IPS-NIHi7 (cell line): ENCODE measurements around the gene LST1.

Source experiments
- DNase-seq: peaks from one replicate; pipeline ENCODE4 v3.0.0; 2012; ENCODE audit warnings: mixed read lengths; ENCODE audit errors: extremely low spot score

The LST1 gene

DNA sequence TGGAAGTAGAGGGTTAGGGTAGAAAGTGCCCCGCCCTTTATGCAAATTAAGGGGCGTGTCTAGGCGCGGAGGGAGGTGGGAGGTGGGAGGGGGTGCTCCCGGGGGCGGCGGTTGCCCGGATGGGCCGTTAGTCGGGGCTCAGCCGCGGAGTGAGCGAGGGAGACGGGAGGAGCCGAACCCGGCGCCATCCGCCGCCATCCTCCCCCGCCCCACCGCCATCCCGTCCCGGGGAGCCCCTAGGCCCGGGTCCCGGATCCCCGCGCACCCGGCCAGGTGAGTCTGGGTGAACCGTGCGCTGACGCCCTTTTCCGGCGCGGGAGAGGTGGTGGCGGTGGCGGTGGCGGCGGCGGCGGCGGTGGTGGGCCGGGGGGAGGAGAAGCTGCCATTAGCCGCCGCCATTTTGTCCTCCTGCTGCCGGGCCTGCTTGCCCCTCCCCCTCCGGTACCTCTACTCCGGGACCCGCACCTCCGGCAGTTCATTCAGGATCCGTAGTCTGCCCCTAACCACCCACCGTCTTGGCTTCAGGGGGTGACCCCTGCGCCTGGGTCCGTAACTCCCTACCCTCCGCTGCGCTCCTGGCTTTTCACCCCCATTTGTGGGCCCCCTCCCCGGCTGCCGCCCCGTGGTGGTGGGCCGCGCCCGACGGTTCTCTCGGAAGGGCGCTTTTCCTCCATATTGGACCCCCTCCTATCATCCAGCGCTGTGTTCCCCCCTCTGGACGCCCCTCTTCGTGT lies 34.7 kb downstream of the LST1 start, which contains the start of gene PRRC2A:
PRRC2A (plus strand) TSS at position 130 of the 734 bp plus-strand sequence. CDS start 2,075 bp downstream, outside the sequence.
- peak; percentile 96 for DNase-seq

DNA sequence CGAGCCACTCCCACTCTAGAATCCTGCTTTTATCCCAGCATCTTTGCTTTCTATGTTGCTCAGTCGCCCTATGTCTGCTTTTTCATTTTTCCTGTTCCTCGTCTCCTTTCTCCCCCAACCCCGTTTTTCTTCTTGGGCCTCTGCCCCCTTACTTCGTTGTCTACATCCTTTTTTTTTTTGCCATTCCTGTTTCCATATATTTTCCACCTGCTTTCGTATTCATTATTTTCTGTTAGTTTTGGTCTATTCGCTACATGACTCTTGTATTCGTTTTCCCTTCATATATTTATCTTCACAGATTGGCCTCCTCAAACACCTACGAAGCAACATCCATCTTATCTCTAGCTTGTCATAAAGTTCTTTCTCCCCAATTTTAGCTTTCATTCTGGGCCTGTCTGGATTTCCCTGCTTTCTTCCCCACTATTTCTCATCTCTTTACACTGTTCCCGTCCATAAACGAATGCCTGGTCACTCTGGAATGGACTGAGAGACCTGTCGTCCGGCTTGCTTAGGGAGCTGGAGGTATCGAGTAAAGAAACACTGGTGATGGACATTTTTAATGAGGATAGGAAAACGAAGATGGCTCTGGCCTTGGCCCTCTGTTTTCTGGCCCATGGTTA lies 35.4 kb downstream of the LST1 start:
- no peak for DNase-seq

DNA sequence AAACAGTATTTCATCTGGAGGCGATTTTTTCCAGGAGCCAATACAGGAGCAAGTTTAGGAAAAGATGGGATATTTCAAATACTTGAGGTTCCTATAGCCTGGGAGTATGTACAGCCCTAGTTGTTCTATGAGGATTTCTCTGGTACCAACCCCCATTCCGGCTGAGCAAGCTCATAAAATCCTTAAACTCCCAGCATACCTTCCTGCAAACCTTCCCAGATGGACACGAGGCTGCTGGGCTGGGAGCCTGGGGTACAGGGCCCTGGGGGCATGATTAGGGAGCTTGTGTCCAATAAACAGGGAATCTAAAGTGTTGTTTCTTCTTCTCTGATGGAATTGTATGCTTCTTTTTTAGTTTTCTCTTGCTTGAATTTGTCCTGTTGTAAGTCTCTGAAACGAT lies 35.9 kb downstream of the LST1 start:
- no peak for DNase-seq

DNA sequence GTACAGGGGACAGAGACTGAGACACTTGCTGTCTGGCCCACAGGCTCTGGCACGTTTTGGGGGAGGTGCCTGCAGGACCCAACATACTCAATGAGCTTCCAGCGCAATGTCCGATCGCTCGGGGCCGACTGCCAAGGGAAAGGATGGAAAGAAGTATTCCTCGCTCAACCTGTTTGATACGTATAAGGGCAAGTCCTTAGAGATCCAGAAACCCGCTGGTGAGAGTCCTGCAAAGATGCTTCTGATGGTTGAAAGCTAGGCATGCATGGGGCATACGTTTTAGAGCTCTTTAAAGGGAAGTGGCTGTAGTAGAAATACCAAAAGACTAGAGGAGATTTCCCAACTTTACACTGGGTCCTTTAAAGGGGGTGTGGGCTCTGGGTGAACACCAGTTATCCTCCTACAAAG lies 36.6 kb downstream of the LST1 start:
- DNase-seq = no peak

DNA sequence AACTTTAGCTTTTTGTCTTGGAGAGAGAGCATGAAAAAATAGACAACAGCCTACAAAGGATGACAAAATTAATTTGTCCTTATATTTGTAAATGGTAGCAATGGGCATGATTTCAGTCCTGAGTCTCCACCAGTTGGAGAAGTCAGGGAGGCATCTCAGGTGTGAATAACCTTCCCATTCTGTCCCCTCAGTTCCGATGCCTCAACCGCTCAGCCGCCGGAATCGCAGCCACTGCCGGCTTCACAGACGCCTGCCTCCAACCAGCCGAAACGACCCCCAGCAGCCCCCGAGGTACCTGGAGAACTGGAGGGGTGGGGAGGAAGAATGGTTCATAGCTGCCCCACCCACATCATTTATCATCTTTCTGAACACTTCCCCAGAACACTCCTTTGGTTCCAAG lies 38.0 kb downstream of the LST1 start:
- DNase-seq = no peak

DNA sequence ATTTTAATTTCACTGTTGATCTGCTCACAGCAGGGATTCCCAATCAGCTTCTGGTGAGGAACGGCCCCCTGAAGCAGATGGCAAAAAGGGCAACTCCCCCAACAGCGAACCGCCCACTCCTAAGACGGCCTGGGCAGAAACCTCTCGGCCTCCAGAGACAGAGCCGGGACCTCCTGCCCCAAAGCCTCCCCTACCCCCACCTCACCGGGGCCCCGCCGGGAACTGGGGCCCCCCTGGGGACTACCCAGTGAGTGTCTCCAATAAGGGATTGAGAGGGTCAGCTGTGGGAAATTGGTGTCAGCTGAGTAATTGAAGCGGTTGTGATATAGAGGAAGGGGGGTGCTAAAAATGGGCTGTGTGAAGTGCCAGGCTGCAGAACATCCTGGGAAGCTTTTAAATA lies 40.9 kb downstream of the LST1 start:
- no peak for DNase-seq

DNA sequence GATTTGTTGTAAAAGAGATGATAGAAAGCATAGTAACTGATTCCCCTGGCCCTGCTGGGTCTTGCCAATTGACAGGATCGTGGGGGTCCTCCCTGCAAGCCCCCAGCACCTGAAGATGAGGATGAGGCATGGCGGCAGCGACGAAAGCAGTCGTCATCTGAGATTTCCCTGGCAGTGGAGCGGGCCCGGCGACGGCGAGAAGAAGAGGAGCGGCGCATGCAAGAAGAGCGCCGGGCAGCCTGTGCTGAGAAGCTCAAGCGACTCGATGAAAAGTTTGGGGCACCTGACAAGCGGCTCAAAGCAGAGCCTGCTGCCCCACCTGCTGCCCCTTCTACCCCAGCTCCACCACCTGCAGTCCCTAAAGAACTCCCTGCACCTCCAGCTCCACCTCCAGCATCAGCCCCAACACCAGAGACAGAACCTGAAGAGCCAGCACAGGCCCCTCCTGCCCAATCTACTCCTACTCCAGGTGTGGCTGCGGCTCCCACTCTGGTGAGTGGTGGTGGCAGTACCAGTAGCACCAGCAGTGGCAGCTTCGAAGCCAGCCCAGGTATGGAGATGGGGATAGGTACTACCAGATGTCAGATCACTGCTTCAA lies 41.7 kb downstream of the LST1 start:
- no peak for DNase-seq

DNA sequence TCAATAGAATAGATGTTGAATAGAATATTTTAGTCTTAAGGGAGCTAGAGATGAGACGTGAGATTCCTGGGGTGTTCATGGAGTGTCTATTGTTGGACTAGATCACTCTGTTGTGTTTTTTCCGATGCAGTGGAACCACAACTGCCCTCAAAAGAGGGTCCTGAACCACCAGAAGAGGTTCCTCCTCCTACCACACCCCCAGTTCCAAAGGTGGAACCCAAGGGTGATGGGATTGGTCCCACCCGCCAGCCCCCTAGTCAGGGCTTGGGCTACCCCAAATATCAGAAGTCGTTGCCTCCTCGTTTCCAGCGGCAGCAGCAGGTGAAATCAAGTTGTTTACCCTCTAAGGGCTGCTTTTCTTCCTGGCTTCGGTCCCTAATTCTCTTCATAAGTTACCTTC lies 42.9 kb downstream of the LST1 start:
- DNase-seq = no peak

DNA sequence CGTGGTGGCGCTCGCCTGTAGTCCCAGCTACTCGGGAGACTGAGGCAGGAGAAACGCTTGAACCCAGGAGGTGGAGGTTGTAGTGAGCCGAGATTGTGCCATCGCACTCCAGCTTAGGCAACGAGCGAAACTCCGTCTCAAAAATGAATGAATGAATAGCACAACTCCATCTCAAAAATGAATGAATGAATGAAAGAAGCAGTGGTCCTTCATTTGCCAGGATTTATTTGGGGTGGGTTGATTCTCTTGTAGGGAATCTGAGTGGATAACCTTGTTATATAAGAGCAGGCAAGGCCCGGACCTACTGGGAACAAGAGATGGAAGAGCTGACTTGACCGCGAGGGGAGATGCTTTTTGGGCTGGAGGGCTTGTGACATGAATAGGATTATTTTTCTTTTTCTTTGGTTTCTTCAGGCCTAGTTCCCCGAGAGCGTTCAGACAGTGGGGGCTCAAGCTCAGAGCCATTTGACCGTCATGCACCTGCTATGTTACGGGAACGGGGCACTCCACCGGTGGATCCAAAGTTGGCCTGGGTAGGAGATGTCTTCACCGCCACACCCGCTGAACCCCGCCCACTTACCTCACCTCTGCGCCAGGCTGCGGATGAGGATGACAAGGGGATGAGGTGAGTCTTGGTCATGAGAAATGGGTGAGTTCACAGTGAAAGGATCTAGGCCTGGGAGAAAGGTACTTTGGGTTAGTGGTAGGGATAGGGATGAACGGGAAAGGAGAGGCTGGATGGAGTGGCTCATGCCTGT lies 44.3 kb downstream of the LST1 start:
- DNase-seq = no peak

DNA sequence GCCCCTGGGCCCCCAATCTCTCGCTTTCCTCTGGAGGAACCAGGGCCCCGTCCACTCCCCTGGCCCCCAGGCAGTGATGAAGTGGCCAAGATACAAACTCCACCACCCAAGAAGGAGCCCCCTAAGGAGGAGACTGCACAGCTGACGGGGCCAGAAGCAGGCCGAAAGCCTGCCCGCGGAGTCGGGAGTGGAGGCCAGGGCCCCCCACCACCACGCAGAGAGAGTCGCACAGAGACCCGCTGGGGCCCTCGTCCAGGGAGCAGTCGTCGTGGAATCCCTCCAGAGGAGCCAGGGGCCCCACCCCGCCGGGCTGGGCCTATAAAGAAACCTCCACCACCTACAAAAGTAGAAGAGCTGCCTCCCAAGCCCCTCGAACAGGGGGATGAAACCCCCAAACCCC lies 45.1 kb downstream of the LST1 start:
- DNase-seq = no peak

DNA sequence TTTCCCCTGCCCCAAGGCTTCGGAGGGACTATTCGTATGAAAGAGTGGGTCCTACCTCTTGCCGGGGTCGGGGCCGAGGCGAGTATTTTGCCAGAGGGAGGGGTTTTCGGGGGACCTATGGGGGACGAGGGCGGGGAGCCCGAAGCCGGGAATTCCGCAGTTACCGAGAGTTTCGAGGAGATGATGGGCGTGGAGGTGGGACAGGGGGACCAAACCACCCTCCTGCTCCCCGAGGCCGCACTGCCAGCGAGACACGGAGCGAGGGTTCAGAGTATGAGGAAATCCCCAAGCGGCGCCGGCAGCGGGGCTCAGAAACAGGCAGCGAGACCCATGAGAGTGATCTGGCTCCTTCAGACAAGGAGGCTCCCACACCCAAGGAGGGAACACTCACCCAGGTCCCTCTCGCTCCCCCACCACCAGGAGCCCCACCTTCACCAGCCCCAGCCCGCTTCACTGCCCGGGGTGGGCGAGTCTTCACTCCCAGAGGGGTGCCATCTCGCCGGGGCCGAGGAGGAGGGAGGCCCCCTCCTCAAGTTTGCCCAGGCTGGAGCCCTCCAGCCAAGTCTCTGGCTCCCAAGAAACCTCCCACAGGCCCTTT lies 45.7 kb downstream of the LST1 start:
- DNase-seq = no peak

DNA sequence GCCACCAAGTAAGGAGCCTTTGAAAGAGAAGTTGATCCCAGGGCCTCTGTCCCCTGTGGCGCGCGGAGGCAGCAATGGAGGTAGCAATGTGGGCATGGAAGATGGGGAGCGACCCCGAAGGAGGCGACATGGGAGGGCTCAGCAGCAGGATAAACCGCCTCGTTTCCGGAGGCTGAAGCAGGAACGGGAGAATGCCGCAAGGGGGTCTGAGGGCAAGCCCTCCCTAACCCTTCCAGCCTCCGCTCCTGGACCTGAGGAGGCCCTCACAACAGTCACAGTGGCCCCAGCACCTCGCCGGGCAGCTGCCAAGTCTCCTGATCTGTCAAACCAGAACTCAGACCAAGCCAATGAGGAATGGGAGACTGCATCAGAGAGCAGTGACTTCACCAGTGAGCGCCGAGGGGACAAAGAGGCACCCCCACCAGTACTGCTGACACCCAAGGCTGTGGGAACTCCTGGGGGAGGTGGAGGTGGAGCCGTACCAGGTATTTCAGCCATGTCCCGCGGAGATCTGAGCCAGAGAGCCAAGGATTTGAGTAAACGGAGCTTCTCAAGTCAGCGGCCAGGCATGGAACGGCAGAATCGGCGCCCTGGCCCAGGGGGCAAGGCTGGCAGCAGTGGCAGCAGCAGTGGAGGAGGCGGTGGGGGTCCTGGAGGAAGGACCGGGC lies 46.3 kb downstream of the LST1 start:
- no peak for DNase-seq

DNA sequence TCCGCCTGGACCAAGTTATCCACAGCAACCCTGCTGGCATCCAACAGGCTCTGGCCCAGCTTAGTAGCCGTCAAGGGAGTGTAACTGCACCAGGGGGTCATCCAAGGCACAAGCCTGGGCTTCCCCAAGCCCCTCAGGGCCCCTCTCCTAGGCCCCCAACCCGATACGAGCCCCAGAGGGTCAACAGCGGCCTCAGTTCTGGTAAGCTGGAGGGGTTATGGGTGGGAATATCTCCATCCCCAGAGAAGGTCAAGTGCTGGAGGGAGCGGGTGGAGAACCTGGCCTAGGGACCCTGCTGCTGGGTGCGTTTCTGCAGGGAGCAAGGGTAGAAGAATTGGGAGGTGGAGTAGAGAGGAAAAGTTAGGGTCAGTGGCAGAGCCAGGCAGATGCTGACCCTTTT lies 47.4 kb downstream of the LST1 start:
- no peak for DNase-seq

DNA sequence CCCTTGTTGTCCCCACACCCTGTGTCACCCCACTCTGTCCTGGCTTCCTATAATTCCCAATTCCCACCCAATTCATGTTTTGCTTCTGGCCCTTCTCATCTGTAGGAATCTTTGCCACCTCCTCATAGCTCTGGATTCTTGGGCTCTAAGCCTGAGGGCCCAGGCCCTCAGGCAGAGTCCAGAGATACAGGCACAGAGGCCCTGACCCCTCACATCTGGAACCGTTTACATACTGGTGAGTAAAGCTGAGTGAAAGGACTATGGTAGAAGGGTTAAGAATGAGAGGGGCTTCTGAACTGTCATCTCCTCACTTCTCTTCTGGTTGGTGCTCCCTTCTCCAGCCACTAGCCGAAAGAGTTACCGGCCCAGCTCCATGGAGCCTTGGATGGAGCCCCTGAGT lies 48.1 kb downstream of the LST1 start:
- DNase-seq = no peak

DNA sequence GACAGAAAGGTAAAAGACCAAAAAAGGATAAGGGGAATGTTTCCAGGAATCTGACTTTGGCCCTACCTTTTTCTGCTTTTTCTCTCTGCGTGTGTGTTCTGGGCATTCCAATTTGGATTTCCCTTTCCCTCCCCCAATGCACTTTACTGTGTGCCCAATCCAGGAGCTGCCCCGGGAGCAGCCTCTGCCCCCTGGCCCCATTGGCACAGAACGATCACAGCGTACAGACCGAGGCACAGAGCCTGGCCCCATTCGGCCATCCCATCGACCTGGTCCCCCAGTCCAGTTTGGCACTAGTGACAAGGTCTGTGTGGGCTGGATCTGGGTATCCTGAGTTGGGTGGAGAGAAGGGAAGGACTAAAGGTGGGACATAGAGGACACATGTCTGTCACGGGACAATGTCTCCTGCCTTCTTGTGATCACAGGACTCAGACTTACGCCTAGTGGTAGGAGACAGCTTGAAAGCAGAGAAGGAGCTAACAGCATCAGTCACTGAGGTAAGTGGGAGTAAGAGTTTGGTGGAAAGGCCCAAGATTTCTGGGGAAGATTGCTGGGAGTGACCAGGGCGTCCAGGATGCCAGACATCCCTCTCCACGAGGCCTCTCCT lies 49.0 kb downstream of the LST1 start:
- no peak for DNase-seq

DNA sequence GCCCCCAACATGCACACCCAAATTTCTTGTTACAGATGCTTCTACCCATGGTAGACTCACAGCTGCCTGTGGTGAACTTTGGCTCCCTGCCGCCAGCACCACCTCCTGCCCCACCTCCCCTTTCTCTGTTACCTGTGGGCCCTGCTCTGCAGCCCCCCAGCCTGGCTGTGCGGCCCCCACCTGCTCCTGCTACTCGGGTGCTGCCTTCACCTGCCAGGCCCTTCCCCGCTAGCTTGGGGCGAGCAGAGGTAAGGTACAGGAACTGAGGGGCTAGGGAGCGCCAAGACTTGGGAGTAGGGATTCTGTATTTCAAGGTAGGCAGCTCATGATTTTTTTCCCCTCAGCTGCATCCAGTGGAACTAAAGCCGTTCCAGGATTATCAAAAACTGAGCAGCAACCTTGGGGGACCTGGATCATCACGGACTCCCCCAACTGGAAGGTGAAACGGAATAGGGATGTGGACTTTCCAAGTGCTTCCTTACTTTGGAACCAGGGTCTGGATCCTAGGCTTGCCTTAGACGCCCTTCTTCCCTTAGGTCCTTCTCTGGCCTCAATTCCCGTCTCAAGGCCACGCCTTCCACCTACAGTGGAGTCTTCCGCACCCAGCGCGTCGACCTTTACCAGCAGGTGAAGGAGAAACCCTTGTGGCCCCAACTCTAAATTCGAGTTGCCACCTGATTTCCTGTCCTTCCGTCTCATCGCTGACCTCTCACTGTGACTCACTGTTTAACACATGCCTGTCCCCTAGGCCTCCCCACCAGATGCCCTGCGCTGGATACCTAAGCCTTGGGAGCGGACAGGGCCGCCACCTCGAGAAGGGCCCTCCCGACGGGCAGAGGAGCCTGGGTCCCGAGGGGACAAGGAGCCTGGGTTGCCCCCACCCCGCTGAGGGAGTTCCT lies 50.9 kb downstream of the LST1 start:
- no peak for DNase-seq
